ENCODE results near the gene OPA1. TPM values are rescaled to one million over a fixed set of nuclear protein-coding genes. Genes with fewer than 3 reads are reported as not detected.

Gene OPA1
- polyA plus RNA-seq, 1 experiment: 19.2 TPM

DNA sequence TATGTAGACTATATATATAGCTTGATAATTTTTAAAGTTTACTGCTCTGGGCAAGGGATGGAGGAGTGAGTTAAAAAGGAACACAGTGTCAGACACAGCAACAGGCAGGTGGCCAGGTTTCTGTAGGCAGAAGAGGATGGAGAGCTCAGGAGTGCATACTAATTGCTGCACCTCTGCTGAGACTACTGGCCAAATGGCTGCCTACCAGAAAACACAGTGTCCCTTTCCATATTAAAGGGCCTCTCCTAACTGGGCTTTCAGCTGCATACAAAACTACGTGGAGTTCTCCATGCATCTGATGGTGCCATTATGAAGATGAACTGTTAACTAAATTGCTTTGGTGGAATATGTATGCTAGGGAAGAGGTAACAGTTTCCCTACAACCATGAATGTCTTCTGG, 40.1 kb upstream of the OPA1 start:
- TF ChIP-seq, protein P1, sequence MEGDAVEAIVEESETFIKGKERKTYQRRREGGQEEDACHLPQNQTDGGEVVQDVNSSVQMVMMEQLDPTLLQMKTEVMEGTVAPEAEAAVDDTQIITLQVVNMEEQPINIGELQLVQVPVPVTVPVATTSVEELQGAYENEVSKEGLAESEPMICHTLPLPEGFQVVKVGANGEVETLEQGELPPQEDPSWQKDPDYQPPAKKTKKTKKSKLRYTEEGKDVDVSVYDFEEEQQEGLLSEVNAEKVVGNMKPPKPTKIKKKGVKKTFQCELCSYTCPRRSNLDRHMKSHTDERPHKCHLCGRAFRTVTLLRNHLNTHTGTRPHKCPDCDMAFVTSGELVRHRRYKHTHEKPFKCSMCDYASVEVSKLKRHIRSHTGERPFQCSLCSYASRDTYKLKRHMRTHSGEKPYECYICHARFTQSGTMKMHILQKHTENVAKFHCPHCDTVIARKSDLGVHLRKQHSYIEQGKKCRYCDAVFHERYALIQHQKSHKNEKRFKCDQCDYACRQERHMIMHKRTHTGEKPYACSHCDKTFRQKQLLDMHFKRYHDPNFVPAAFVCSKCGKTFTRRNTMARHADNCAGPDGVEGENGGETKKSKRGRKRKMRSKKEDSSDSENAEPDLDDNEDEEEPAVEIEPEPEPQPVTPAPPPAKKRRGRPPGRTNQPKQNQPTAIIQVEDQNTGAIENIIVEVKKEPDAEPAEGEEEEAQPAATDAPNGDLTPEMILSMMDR (IDR thresholded peaks at IDR 0.05; ENCODE audit: insufficient read depth, low read depth, low read length): no peak
- no peaks in the 10 kb centered on the region for H3K27me3 ChIP-seq (ENCODE audit: control insufficient read depth, insufficient read depth, low read length)
- ChIA-PET CTCF (no interaction called here), POLR2A (no interaction called here)
- no peaks in the 10 kb centered on the region for H3K36me3 ChIP-seq (ENCODE audit: control insufficient read depth, insufficient read depth, low read length)
- no peak overlapping the region for H3K4me3 ChIP-seq (ENCODE audit: low read depth, low read length)
- DNase-seq (ENCODE audit: low read depth): no peak

DNA sequence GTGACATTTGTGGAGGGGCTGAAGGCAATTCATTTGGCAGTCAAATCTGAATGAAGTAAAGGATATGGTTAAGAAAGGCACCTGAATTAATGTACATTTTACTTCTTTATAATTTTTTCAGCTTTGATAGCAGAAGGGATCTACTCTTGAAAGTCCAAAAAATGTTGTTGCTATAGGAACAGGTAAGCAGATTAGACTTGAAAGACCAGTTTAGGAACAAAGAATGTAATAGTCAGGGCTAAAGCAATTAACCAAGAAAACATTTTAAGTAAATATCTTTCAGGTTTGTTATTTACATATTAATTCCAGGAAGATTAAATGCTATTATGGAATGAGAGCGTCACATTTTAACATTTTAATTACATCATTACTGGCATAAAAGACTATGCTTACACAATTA, 39.4 kb upstream of the OPA1 start:
- CTCF ChIA-PET: no interaction called here

DNA sequence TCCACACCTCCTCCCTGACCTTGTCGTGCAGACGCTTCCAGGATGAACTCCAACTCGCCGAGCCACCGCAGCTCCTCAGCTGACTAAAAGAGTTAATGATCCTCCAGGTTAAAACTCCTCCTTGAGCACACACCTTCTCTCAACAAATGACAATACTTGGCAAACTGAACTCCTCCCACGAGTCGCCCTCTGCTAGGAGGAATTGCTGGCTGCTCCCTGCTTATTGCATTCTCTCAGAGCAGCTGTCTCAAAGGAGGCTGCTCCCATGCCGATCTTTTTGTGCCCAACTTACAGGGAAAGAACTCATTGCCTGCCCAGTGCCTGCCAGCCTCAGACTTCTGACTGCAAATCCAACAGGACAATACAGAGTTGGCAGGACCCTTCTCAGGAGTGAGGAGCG, 38.2 kb upstream of the OPA1 start, which contains the start of gene ATP13A4:
TSS of gene ATP13A4 (minus strand) at position 85 of the 400 bp plus-strand sequence. CDS start 96 bp downstream, outside the sequence.
- Histone ChIP-seq H3K27me3 (ENCODE audit: control insufficient read depth, insufficient read depth, low read length) (no peaks in the 10 kb centered on the region), H3K4me3 (ENCODE audit: low read depth, low read length) (no peak within 1 kb of the TSS), H3K36me3 (ENCODE audit: control insufficient read depth, insufficient read depth, low read length) (no peaks in the 10 kb centered on the region)
- POLR2A ChIA-PET: no interaction called here
- no peak for DNase-seq (ENCODE audit: low read depth)
- CTCF ChIA-PET: no interaction called here
- TF ChIP-seq, protein P1 (IDR thresholded peaks at IDR 0.05; ENCODE audit: insufficient read depth, low read depth, low read length): no peak

More for the DNA sequence above, 39.4 kb upstream of the OPA1 start:
- Histone ChIP-seq H3K27me3 (ENCODE audit: control insufficient read depth, insufficient read depth, low read length) (no peaks in the 10 kb centered on the region), H3K36me3 (ENCODE audit: control insufficient read depth, insufficient read depth, low read length) (no peaks in the 10 kb centered on the region), H3K4me3 (ENCODE audit: low read depth, low read length) (no peak overlapping the region)
- POLR2A ChIA-PET: no interaction called here
- TF ChIP-seq, protein P1 (IDR thresholded peaks at IDR 0.05; ENCODE audit: insufficient read depth, low read depth, low read length): no peak
- no peak for DNase-seq (ENCODE audit: low read depth)

DNA sequence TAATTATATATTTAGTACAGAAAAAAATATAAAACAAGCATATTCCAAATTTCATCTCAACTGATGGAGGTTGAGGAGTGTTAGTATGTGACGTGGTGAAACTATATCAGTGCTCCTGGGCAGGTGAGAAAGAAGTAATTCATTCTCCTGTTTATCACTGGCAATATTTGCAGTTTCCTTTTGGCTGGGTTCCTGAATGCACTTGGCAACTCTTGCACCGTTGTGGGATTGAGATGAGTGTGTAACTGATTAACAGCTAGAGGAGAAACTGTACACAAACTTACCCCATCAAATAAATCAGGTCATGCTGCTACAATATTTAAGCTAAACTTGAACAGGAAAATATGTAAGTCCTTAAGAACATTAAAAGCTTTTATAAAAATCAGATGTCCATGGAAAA, 36.2 kb upstream of the OPA1 start:
- Histone ChIP-seq H3K36me3 (ENCODE audit: control insufficient read depth, insufficient read depth, low read length) (no peaks in the 10 kb centered on the region), H3K27me3 (ENCODE audit: control insufficient read depth, insufficient read depth, low read length) (no peaks in the 10 kb centered on the region), H3K4me3 (ENCODE audit: low read depth, low read length) (no peak overlapping the region)
- CTCF ChIA-PET: interaction anchor here (1.4 kb wide), 1 partner anchor 16 kb away, joined by 4 read pairs; no protein-coding TSS in a partner anchor
- TF ChIP-seq, protein P1 (IDR thresholded peaks at IDR 0.05; ENCODE audit: insufficient read depth, low read depth, low read length): no peak
- POLR2A ChIA-PET: no interaction called here
- DNase-seq (ENCODE audit: low read depth): no peak

DNA sequence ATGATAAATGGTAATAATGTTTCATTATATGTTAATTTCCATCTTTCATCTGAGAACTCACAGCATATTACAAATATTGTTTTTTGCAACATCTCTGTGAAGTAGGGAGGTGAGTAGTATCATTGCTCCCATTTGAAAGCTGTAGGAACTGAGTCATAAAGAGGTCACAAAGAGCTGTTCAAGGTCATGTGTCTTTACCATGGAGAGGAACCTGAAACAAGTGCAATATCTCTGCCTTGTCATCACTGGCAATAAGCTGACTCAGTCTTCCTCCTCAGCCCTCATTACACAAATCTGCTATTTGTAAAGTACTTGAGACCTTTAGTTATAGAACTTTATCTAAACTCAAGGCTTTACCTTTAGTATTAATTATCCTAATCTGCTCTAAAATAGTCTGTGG, 33.9 kb upstream of the OPA1 start:
- CTCF ChIA-PET: no interaction called here
- Histone ChIP-seq H3K36me3 (ENCODE audit: control insufficient read depth, insufficient read depth, low read length) (no peaks in the 10 kb centered on the region), H3K4me3 (ENCODE audit: low read depth, low read length) (no peak overlapping the region), H3K27me3 (ENCODE audit: control insufficient read depth, insufficient read depth, low read length) (no peaks in the 10 kb centered on the region)
- TF ChIP-seq, protein P1 (IDR thresholded peaks at IDR 0.05; ENCODE audit: insufficient read depth, low read depth, low read length): no peak
- POLR2A ChIA-PET: no interaction called here
- no peak for DNase-seq (ENCODE audit: low read depth)
